Dermis microvascular lymphatic vessel endothelial cell (primary cell): ENCODE measurements around the gene ARV1. TPM values are rescaled to one million over a fixed set of nuclear protein-coding genes. Genes with fewer than 3 reads are reported as not detected.

ENCODE experiments used
- DNase-seq, 2 donors: peaks; one replicate each; pipeline versions ENCODE4 v3.0.0 to v3.0.0-alpha.2; 2010; ENCODE audit warnings: low read depth in 2 of 2
- total RNA-seq: library from RNA; depleted of rRNA; stranded (reverse); fragments of >200 nt; gene quantifications from 2 replicates; pipeline ENCODE4 v1.2.1, GENCODE V29; 2014

ARV1 gene
- 9.6 and 11.0 TPM in 2 replicates for total RNA-seq

GRCh38 chr1:230978491-230979388 lies at the start of gene ARV1, which contains the start of gene TTC13:
ARV1 (plus strand) TSS chr1:230979094; CDS start chr1:230979106, 12 bp downstream.
TTC13 (minus strand) TSS chr1:230978861; CDS start chr1:230978830, 31 bp downstream.
- peak; percentile 92 to 99 for DNase-seq

DNA sequence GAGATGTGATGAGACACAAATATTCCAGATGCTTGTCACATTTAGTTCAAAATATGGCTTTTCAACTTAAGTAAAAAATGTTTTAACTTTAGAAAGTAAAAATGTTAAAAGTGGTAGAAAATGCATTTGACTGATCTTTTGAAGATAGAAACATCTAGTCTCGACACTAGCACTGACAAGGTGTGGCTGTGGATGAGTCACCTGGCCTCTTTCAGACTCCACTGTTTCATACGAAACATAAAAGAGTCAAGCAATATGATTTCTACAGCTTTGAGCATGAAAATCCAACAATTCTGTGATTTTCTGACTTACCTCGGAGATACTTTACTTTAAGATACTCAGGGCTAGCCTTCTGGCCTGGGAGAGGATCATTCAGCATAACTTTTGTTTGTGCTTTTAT lies 47.9 kb upstream of the ARV1 start:
- DNase-seq, result no peak

DNA sequence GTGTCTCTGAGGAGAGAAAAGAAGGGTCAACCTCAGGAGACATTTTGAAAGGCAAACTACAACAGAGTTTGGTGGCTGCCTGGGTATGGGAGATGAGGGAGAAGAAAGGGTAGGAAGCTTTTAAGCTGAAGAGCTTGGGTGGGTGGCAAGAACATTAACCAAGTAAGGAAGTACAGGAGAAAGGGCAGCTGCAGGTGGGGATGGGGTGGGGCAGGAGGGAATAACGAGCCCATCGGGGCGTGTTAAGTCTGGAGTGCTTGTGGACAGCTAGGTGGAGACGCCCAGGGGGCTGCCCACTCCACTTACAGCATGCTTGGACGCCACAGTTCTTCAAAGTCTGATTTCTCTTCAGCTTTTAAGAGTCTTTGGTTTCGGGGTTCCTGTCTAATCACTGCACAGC lies 43.0 kb upstream of the ARV1 start:
- no peak for DNase-seq

DNA sequence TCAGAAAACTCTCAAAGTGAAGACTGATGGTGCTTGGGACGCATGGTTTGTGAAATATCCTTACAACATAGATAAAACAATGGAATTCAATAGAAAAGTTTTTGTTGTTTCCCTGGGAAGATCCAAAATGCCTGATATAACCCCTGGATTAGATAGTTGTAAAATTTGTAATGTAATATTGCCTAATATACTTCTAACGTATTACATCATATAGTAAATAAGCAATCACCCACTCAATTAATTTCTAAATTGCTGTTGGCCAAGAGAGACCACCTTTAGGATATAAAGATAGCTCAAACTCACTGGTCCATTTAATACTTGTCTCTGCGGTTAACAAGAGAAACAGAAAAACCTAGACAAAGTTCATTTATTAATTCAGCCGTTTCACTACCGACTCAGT lies 42.4 kb upstream of the ARV1 start:
- DNase-seq, result no peak

GRCh38 chr1:230937371-230937770 lies 41.5 kb upstream of the ARV1 start:
- no peak for DNase-seq

- DNase-seq, result no peak
These were observed 39.9 kb upstream of the ARV1 start for GRCh38 chr1:230938924-230939368.

DNA sequence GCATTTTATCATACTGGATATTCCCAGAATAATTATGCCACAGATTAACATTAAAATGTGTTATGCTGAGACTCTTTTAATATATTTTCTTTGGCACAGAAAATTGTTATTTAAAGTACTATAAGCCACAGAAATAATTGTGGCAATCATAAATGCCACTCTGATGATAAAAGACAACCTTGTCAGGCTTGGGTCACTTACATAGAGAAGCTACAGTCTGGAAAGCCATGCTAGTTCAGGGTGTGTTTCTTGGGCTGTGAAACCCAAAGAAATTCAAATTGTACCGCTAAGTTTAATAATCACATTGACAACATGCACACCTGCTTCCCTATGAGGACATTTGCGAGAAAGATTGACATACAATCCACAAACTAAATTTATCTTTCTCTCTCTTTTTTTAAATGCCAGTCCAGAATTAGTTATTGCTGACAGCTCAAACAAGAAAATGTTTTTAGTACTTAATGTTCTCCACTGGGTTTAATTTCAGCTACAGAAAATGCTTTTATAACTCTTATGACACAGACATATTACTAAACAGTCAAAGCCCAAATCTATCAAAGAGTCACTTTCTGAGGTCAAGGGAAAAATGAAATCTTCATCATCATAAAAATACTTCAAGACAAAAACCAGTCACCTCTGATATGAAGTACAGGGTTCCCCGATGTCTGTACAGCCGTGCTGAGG lies 38.9 kb upstream of the ARV1 start:
- no peak for DNase-seq

- DNase-seq, result no peak
These were observed 38.0 kb upstream of the ARV1 start for GRCh38 chr1:230940848-230941247.

DNA sequence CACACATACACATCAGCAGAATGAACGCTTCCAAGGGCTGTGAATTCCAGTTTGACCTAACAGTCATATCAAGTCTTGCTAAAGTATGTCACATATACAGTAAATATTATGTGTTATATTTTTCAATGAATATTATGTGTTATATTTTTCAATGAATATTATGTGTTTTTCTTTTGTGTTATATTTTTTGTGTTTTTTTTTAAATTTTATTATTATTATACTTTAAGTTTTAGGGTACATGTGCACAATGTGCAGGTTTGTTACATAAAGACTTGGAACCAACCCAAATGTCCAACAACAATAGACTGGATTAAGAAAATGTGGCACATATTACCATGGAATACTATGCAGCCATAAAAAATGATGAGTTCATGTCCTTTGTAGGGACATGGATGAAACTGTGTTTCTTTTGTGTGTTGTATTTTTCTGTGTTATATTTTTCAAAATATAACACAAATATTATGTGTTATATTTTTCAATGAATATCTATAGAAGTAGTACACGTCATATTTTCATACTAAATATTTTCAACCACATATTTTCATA lies 35.8 kb upstream of the ARV1 start:
- DNase-seq, result no peak

DNA sequence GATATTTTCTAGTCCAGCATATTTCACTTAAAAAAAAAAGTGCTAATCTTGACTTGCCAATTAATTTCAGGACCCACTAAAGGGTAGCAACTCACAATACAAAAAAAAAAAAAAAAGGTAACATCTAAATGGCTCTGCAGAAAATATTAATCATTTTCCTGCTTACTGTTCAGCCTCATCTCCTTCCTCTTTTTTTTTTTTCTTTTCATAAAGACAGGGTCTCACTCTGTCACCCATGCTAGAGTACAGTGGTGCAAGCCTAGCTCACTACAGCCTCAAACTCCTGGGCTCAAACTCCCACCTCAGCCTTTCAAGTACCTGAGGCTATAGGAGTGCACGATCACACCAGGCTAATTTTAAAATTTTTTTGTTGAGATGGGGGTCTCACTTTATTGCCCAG lies 30.6 kb upstream of the ARV1 start:
- no peak for DNase-seq

- no peak for DNase-seq
These were observed 30.0 kb upstream of the ARV1 start for GRCh38 chr1:230948903-230949302.

- DNase-seq, result no peak
These were observed 28.5 kb upstream of the ARV1 start for GRCh38 chr1:230950404-230950803.

GRCh38 chr1:230957580-230957989 lies 21.3 kb upstream of the ARV1 start:
- DNase-seq, result no peak

GRCh38 chr1:230958370-230958769 lies 20.5 kb upstream of the ARV1 start:
- no peak for DNase-seq

DNA sequence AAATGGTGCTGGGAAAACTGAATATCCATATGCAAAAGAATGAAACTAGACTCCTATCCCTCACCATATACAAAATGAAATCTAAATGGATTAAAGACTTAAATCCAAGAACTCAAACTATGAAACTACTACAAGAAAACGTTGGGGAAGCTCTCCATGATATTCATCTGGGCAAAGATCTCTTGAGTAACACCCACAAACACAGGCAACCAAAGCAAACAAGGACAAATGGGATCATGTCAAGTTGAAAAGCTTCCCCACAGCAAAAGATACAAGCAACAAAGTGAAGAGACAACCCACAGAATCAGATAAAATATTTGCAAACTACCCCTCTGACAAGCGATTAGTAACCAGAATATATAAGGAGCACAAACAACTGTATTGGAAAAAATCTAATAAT lies 14.0 kb upstream of the ARV1 start:
- no peak for DNase-seq

DNA sequence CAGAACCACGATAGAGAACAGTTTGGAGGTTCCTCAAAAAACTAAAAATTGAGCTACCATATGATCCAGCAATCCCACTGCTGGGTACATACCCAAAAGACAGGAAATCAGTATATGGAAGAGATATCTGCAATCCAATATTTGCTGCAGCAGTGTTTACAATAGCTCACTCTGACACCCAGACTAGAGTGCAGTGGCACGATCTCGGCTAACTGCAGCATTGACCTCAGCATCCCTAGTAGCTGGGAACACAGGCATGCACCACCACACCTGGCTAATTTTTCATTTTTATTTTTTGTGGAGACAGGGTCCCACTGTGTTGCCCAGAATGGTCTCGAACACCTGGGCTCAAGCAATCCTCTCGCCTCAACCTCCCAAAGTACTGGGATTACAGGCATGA lies 13.4 kb upstream of the ARV1 start:
- DNase-seq, result no peak

- DNase-seq, result no peak
These were observed 12.5 kb upstream of the ARV1 start for GRCh38 chr1:230966358-230966873.

GRCh38 chr1:230970432-230970831 lies 8.5 kb upstream of the ARV1 start:
- DNase-seq, result no peak

- DNase-seq, result no peak
These were observed 7.1 kb upstream of the ARV1 start for GRCh38 chr1:230971771-230972170.

DNA sequence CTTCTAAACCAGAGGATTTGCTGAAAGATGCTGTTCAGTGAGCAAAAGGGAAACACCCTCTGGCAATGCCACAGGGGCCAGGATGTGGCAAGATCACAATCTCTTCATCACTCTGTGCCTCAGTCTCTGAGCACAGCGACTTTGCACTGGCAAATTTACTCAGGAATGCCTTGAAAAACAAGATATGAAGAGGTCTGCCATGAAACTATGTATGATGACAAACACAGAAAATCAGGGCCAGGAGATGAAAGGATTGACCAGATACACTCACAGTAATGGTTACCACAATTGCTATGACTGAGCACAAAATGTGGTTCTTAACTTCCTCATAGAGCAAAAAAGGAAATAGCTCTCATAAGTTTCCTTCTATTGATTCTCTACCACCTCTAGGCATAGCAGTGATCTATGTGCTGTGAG lies 6.0 kb upstream of the ARV1 start:
- peak in 1 of 2 donors; percentile 10 for DNase-seq

GRCh38 chr1:230975636-230976035 lies 3.3 kb upstream of the ARV1 start:
- no peak for DNase-seq

DNA sequence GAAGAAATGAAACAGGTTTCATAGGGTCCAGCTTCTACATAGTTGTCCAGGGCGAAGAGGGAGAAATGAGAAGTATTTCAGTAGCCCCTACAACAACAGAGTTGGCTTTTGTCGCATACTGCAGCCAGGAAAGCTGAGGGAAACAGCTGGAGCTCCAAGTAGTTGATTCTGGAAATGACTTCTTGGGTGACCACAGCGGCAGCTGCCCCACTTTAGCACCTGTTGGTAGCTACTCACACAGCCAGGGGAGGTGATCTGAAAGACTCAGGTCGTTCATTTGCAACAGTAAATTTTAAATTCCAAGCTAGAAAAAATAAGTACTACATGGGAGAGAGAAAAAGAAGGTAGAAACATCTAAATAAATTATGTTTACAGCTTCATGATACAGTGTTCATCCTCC lies 2.5 kb upstream of the ARV1 start:
- DNase-seq, result no peak
